ENCODE results near the gene KLF11. TPM values are rescaled to one million over a fixed set of nuclear protein-coding genes. Genes with fewer than 3 reads are reported as not detected.
A peak's percentile ranks its signal among the peaks of the same experiment; 100 is the strongest.
"Not testable (repeated sequence)": the region's sequence is repeated elsewhere in the genome, so short reads cannot be mapped to it uniquely, and the experiment has no call there.

Gene KLF11
- total RNA-seq, 1 experiment from 2014 or later, result 0.04 TPM

GRCh38 chr2:10080536-10081304 is 37.4 kb downstream of the KLF11 start:
- Histone ChIP-seq H3K4me1 (no peaks in the 10 kb centered on the region), H3K27ac (no peak overlapping the region), H3K36me3 (no peaks in the 10 kb centered on the region), H3K27me3 (peaks cover 14% of the 10 kb centered on the region; the same call in 1 of the 2 replicates), H3K9me3 (replicated peaks) (no peaks in the 10 kb centered on the region), H3K4me3 (peak overlapping the region; percentile 57)
- no peak for DNase-seq

GRCh38 chr2:10083046-10083445 is 39.7 kb downstream of the KLF11 start:
- Histone ChIP-seq H3K36me3 (no peaks in the 10 kb centered on the region), H3K27me3 (peaks cover 14% of the 10 kb centered on the region; the same call in 1 of the 2 replicates), H3K4me1 (no peaks in the 10 kb centered on the region), H3K9me3 (replicated peaks) (no peaks in the 10 kb centered on the region), H3K4me3 (no peak overlapping the region), H3K27ac (no peak overlapping the region)
- no peak for DNase-seq

- Histone ChIP-seq H3K4me3 (no peak overlapping the region), H3K9me3 (replicated peaks) (no peaks in the 10 kb centered on the region), H3K36me3 (no peaks in the 10 kb centered on the region)
Measured at GRCh38 chr2:10083692-10084211, 40.4 kb downstream of the KLF11 start.

GRCh38 chr2:10084223-10084865 is 41.0 kb downstream of the KLF11 start:
- no peak for DNase-seq
- Histone ChIP-seq H3K36me3 (no peaks in the 10 kb centered on the region), H3K9me3 (replicated peaks) (no peaks in the 10 kb centered on the region), H3K27ac (no peak overlapping the region), H3K27me3 (peaks cover 10% of the 10 kb centered on the region; the same call in 1 of the 2 replicates), H3K4me1 (no peaks in the 10 kb centered on the region), H3K4me3 (no peak overlapping the region)

More at GRCh38 chr2:10083692-10084211, 40.4 kb downstream of the KLF11 start:
- Histone ChIP-seq H3K4me1 (no peaks in the 10 kb centered on the region), H3K27ac (no peak overlapping the region), H3K27me3 (peaks cover 10% of the 10 kb centered on the region; the same call in 1 of the 2 replicates)
- DNase-seq, result no peak

- peaks cover 10% of the 10 kb centered on the region; the same call in 1 of the 2 replicates for H3K27me3 ChIP-seq
- no peak overlapping the region for H3K27ac ChIP-seq
- no peak for DNase-seq
- no peaks in the 10 kb centered on the region for H3K9me3 ChIP-seq (replicated peaks)
- no peak overlapping the region for H3K4me3 ChIP-seq
- no peaks in the 10 kb centered on the region for H3K4me1 ChIP-seq
- no peaks in the 10 kb centered on the region for H3K36me3 ChIP-seq
Measured at GRCh38 chr2:10085043-10085667, 41.8 kb downstream of the KLF11 start.

- no peaks in the 10 kb centered on the region for H3K4me1 ChIP-seq
- H3K9me3 ChIP-seq (replicated peaks), result no peaks in the 10 kb centered on the region
- H3K27me3 ChIP-seq, result peaks cover 8% of the 10 kb centered on the region; the same call in 1 of the 2 replicates
- H3K4me3 ChIP-seq, result no peak overlapping the region
- H3K36me3 ChIP-seq, result no peaks in the 10 kb centered on the region
- no peak overlapping the region for H3K27ac ChIP-seq
- DNase-seq, result no peak
Measured at GRCh38 chr2:10085668-10086059, 42.3 kb downstream of the KLF11 start.

GRCh38 chr2:10086950-10087349 is 43.6 kb downstream of the KLF11 start:
- no peak overlapping the region for H3K4me3 ChIP-seq
- no peak overlapping the region for H3K27ac ChIP-seq
- H3K4me1 ChIP-seq, result no peaks in the 10 kb centered on the region
- H3K36me3 ChIP-seq, result no peaks in the 10 kb centered on the region
- no peak for DNase-seq
- no peaks in the 10 kb centered on the region for H3K9me3 ChIP-seq (replicated peaks)
- 0 out of 2 replicates have a peak, but pooled peaks cover 2% of the 10 kb centered on the region for H3K27me3 ChIP-seq

GRCh38 chr2:10087360-10087759 is 44.0 kb downstream of the KLF11 start:
- 0 out of 2 replicates have a peak, but pooled peaks cover 2% of the 10 kb centered on the region for H3K27me3 ChIP-seq
- H3K4me1 ChIP-seq, result no peaks in the 10 kb centered on the region
- no peaks in the 10 kb centered on the region for H3K9me3 ChIP-seq (replicated peaks)
- no peak for DNase-seq
- no peak overlapping the region for H3K27ac ChIP-seq
- H3K36me3 ChIP-seq, result no peaks in the 10 kb centered on the region
- no peak overlapping the region for H3K4me3 ChIP-seq

GRCh38 chr2:10089565-10090190 is 46.3 kb downstream of the KLF11 start:
- Histone ChIP-seq H3K27me3 (0 out of 2 replicates have a peak, but pooled peaks cover 2% of the 10 kb centered on the region), H3K4me1 (no peaks in the 10 kb centered on the region), H3K27ac (no peak overlapping the region), H3K36me3 (no peaks in the 10 kb centered on the region), H3K4me3 (no peak overlapping the region), H3K9me3 (replicated peaks) (no peaks in the 10 kb centered on the region)
- DNase-seq, result no peak

GRCh38 chr2:10091182-10091888 is 48.0 kb downstream of the KLF11 start:
- Histone ChIP-seq H3K4me3 (no peak overlapping the region), H3K27ac (no peak overlapping the region), H3K36me3 (no peaks in the 10 kb centered on the region), H3K4me1 (no peaks in the 10 kb centered on the region), H3K27me3 (peaks cover 3% of the 10 kb centered on the region; the same call in 1 of the 2 replicates), H3K9me3 (replicated peaks) (no peaks in the 10 kb centered on the region)
- DNase-seq, result no peak

- not testable (repeated sequence) for H3K27me3 ChIP-seq; H3K4me3 ChIP-seq; DNase-seq; H3K36me3 ChIP-seq; H3K9me3 ChIP-seq (replicated peaks); H3K4me1 ChIP-seq; H3K27ac ChIP-seq
Measured at GRCh38 chr2:10091889-10092244, 48.5 kb downstream of the KLF11 start.

GRCh38 chr2:10094271-10094814 is 51.0 kb downstream of the KLF11 start:
- no peak overlapping the region for H3K27ac ChIP-seq
- H3K27me3 ChIP-seq, result peaks cover 8% of the 10 kb centered on the region; the same call in 1 of the 2 replicates
- H3K4me1 ChIP-seq, result 0 out of 2 replicates have a peak, but pooled peaks cover 3% of the 10 kb centered on the region
- no peaks in the 10 kb centered on the region for H3K36me3 ChIP-seq
- H3K4me3 ChIP-seq, result no peak overlapping the region
- no peaks in the 10 kb centered on the region for H3K9me3 ChIP-seq (replicated peaks)
- DNase-seq, result no peak

- Histone ChIP-seq H3K9me3 (replicated peaks) (no peaks in the 10 kb centered on the region), H3K27me3 (peaks cover 8% of the 10 kb centered on the region; the same call in 1 of the 2 replicates), H3K36me3 (no peaks in the 10 kb centered on the region), H3K4me3 (no peak overlapping the region), H3K4me1 (0 out of 2 replicates have a peak, but pooled peaks cover 3% of the 10 kb centered on the region), H3K27ac (no peak overlapping the region)
- no peak for DNase-seq
Measured at GRCh38 chr2:10095175-10095574, 51.8 kb downstream of the KLF11 start.

- H3K27ac ChIP-seq, result no peak overlapping the region
- no peak overlapping the region for H3K4me3 ChIP-seq
- H3K27me3 ChIP-seq, result peaks cover 8% of the 10 kb centered on the region; the same call in 1 of the 2 replicates
- H3K9me3 ChIP-seq (replicated peaks), result no peaks in the 10 kb centered on the region
- no peak for DNase-seq
- no peaks in the 10 kb centered on the region for H3K36me3 ChIP-seq
- peaks cover 6% of the 10 kb centered on the region; the same call in 1 of the 2 replicates for H3K4me1 ChIP-seq
Measured at GRCh38 chr2:10096641-10097040, 53.3 kb downstream of the KLF11 start.
